HTERT RPE-1 (cell line): ENCODE data around the gene TSC22D1.

Experiments
- in situ Hi-C: fragments of 300-500 bp; cut with MboI; formaldehyde crosslinking; loops from 4 replicates; pipeline ENCODE4 v1.14.3; 2020; ENCODE audit warnings: low sequenced_read_pairs

The TSC22D1 gene

DNA sequence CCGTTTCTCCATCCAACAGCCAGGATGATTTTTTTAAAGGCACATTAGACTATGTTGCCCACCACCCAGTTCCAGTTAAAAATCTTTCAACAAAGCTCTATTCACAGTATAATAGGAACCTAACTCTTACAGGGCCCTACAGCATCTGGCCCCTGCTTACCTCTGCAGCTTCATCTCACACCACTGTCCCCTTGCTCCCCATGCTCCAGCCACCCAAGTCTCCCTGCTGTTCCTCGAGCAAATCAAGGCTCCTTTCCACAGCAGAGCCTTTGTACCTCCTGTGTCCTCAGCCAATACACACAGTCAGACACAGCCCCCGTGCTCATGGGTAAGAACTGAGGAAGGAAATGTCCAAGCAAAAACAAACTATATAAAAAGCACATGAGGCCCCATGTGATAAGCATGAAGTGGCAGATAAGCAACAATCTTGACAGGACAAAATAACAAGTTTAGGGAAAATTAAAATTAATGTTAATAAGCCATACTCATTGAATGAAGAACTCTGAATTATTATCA lies 67.5 kb downstream of the TSC22D1 start:
- in situ Hi-C loops, result no loop called here

DNA sequence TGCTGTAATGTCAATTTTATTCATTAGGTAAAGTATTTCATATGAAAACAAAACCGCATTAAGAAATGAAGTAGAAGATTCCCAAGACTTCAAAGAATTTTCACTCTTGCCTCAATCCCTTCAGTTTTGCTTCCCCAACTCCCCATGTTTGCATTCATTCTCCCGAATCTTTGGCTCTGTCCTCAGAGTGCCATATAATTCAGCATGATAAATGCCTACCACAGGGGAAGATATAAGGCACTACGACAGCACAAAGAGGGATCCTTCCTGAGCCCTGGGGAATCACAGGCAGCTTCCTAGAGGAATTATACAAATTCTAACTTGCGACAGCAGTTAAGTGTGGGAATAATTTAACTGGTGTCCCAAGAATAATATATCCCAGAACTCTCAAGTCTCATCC lies 68.5 kb downstream of the TSC22D1 start:
- in situ Hi-C loops, result no loop called here

DNA sequence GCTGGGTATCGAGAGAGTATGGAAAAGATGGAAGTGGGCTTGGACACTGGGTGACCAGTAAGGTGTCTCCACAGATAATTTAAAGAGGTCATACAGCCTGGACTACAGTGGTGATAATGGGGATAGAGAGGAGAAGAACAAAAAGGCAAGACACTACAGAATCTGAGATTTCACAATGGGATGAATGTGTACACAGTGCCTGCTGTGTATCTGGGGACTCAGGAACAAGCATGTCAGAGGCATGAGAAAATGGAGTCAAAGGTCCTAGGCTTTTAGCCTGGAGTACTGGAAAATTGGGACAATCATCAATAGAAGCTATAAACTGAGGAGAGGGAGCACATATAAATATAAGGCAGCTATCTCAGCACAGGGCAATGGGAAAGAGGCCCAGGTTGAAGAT lies 69.4 kb downstream of the TSC22D1 start:
- in situ Hi-C loops, result no loop called here

DNA sequence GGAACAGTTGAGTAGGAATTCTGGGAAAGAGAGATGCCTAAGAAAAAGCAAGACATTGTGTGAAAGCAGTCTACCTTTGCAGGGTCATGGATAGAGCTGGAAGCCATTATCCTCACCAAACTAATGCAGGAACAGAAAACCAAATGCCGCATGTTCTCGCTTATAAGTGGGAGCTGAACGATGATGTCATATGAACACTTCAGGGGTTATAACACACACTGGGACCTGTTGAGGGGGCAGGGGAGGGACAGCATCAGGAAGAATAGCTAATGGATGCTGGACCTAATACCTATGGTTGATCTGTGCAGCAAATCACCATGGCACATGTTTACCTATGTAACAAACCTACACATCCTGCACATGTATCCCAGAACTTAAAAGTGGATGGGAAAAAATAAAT lies 69.9 kb downstream of the TSC22D1 start:
- in situ Hi-C loops, result no loop called here

DNA sequence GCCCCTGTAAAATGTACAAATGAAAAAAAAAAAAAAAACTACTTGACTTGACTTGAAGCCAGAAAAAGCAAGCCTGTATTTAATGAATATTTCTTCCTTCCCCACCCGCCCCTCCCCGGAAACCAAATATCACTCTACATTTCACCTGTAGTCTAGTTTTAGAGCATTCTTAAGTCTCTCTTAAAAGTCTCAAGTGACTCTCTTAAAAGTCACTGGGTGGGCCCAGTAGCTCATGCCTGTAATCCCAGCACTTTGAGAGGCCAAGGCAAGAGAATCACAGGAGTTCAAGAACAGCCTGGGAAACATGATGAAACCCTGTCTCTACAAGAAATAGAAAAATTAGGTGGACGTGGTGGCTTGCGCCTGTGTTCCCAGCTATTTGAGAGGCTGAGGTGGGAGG lies 72.0 kb downstream of the TSC22D1 start:
- in situ Hi-C loops, result no loop called here

DNA sequence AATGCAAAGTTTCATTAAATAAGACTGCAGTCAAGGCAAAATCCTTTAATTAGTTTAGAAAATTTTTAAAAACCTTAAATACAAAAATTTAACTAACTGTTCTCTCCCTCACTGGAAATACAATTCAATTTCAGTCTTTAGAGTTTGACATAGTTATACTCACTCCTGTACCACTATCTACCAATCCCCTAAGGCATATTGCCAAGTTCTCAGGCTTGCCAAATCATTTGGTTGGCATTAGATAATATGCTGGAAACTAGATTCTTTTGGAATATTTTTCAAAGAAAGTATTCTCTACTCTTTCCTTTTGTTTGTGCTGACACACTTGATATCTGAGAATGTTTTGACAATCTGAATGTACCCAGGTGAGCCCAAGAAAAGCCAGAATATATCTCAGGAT lies 77.2 kb downstream of the TSC22D1 start:
- in situ Hi-C loops, result no loop called here

DNA sequence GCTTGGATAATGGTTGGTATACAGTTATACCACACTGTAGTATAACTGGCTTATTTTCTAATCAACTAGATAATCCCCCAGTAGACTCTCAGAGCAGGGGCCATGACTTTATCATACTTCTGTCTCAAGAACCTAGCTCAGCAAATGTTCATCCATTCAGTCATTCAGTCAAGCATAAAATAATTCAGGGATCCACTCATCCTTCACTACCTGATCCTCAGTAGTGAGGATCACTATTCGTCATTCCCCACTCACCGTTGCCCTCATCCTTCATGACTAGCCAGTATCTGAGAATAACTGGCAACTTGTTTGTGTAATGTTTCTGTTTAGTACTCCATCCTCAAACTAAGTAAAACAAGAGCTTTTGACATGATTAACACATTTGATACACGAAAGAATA lies 77.6 kb downstream of the TSC22D1 start:
- in situ Hi-C loops, result no loop called here

DNA sequence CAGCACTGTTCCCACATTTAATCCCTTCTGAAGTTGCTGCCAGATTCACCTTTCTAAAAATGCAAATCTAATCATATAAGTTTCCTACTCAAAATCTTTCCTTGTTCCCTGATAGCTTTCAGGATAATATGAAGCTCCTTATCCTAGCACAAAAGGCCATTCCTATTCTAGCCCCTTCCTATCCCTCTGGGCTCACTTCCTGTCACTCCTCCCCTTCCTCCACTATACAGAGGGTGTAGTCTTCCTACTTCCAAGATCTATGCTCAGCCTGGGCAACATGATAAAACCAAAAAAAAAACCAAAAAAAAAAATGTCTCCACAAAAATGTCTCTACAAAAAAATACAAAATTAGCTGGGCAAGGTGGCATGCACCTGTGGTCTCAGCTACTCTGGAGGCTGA lies 78.3 kb downstream of the TSC22D1 start:
- in situ Hi-C loops, result no loop called here

DNA sequence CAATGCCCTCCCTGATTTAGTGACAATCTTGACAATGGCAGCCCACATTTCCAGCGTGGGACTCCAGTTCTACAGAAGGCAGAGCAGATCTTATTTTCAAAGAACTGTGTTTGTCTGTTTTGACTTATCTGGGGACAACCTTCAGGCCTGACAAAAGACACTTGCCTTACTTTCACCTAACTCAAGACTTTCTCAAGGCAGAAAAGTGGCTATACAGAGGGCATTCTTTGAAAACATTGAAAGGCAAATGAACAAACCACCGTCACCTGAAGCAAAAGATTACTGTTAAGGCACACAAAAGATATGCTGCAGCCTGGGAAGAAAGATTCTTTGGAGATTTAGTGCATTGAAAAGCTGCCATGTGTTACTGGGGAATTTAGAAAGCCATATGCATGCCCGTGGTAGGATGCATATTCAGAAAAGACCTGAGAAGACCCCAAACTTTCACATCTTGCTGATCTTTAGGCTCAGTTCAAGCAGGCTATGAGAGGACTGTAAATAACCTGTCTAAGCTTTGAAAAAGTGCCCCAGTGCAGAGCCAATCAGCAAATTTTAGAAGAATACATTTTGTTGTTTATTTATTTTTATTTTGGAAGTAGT lies 82.8 kb downstream of the TSC22D1 start:
- in situ Hi-C loops, result no loop called here

DNA sequence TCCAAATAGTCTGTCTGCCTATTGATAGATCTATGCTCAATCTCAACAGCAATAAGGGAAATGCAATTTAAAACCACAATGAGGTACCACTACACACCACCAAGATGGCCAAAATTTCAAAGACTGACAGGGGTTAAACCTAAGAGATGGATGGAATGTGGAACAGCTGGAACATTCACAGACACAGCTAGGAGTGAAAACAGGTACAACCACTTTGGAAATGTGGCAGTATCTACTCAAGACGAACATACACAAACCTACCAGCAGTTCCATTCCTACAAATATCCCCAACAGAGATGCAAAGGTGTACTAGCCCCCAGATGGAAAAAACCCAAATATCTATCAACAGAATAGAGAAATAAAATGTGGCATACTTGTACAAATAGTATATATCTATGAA lies 86.4 kb downstream of the TSC22D1 start:
- in situ Hi-C loops, result no loop called here

DNA sequence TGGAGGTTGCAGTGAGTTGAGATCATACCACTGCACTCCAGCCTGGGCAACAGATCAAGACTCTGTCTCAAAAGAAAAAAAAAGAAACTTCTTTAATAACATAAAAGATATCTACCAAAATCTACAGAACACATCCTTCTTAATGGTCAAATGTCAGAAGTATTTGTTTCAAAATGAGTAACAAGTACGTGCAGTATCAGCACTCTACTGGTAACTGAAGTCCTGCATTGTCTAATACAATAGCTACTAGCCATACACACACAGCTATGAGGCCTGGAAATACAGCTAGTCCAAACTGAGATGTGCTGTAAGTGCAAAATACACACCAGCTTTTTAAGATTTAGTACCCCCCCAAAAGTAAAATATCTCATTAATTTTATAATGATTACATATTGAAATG lies 88.1 kb downstream of the TSC22D1 start:
- in situ Hi-C loops, result no loop called here

DNA sequence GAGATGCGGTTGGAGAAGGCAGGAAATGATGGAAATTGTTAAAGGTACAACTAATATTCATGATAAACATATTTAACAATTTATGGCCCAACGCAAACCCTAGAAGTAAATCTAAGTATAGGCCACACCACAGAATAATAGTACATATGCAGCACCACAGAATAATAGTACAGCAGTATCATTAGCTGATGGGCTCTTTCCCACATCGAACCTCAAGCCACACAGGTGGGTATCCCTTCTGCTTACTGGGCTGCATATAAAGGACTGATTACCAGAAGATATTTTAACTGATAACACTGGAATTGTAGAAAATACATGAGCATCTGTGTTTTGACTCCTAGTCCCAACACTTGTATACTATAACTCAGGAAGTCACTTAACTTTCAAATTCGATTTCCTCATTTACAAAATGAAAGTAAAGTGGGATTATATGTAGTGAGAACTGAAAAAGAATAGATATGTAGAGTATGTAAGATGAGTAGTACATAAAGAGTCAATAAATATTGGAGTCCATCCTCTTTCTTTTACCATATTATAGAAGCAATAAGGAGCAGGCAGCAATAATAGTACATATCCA lies 91.5 kb downstream of the TSC22D1 start:
- in situ Hi-C loops, result no loop called here

DNA sequence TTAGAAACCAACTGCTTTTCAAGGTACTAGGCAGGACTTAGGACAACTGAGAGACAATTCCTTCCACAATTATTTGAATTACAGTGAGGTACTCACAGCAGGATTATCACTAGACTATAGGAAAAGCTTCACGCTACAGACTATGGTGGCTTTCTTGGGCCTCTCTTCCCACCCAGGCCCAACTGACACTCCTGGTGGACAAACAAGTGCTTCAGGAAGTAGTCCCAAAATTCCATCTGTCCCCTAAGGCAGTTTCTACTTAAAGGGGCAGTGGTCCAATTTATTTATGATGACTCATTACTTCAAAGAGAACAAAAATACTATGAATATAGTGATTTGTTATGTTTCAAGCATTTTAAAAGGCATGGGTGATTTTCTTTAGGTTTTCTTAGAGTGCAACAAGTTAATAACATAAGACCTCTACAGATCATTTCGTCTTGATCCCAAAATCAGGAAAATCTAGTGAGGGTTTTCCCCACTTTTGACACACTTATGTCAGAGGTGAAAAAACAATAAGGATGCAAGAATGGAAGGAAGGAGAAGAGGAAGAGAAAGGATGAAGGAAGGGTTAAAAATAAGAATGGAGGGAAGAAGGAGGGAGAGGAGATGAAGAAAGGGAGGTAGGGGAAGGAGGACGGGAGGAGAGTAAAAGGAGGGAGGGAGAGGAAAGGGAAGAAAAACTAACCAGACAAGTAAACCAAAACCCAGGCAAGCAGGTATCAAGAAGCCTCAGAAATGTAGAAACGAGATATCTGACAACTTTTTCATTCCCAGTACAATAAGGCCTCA lies 101.8 kb downstream of the TSC22D1 start:
- in situ Hi-C loops, result no loop called here

DNA sequence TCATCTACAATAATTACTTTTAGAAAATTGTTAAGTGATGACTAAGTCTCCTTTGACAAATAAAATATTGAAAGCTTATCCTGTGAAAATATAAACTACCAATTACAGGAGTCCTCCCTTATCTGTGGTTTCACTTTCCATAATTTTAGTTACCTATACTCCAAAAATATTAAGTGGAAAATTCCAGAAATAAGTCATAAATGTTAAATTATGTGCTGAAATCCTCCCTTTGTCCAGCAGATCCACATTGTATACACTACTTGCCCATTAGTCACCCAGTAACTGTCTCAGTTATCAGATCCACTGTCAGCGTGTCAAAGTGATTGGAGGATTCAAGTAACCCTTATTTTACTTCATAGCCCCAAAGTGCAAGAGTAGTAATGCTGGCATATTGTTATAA lies 104.4 kb downstream of the TSC22D1 start:
- in situ Hi-C loops, result no loop called here

DNA sequence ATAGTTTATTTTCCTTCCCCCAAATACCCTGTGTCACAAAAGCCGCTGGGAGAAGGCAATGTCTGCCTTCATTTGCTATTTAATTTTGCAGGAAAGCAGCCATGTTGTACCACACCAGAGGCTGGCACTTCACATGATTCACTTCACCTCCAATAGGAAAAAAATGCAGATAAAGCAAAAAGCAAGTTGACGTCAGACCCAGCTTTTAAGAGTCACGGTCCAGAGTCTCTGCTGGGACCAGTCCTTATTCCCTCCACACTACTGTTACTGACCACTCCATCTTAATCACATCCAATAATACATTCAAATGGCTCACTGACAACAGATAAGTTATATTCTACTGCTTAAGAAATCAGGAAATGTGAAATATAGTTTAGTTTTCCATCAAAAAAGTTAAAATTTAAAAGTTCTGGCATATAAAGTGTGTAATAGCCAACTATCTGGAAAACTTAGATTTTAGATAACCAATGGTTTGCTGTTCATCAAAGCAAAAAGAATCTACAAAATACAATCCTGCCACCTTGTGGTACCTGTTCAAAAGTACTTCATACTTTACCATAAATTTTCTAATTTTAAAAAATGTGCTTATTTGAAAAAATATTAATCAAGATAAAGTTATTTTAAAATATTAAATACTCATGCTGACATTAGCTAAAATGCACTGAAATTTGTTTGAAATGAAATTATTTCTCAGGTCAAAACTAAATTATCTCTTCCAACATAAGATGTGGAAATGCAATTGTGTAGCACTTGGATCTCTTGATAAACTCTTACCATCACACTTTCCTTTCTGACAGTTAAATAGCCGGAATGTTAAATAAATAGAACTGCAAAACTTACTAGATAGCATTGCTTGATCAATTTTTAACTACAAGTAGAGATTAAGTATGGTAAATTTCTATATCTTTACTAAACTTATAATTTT lies 105.2 kb downstream of the TSC22D1 start:
- in situ Hi-C loops, result no loop called here

DNA sequence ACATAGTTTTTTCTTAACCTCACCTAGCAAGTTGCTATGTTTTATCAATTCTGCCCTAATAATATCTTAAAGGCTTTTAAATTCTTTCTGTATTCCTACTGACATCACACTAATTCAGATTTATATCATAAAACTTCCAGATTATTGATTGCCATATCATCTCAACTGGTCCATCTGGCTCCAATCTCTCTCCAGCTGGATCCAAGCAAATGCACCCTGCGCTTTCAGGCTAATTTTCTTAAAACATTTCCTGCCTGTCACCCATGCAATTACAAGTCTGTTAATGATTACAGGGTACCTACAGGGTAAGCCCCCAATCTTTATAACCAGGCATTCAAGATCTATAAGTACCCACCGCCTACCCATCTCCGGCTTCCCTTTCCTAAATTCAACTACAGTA lies 107.3 kb downstream of the TSC22D1 start:
- in situ Hi-C loops, result no loop called here

DNA sequence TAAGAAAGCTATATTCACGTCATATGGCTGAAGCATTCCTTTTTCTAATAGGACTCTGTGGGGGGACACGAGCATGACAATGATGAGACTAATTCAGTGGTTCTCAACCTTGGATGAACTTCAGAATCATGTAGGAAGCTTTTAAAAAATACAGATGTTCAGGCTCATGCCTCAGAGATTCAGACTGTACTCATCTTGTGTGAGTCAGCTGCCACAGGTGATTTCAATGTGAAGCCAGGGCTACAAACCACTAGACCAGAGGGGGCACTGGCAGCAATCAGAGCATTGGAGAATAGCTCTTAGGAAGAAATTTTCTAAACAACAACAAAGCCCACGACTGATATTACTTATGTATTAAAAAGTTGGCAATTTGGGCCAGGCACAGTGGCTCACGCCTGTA lies 110.8 kb downstream of the TSC22D1 start:
- in situ Hi-C loops, result no loop called here

DNA sequence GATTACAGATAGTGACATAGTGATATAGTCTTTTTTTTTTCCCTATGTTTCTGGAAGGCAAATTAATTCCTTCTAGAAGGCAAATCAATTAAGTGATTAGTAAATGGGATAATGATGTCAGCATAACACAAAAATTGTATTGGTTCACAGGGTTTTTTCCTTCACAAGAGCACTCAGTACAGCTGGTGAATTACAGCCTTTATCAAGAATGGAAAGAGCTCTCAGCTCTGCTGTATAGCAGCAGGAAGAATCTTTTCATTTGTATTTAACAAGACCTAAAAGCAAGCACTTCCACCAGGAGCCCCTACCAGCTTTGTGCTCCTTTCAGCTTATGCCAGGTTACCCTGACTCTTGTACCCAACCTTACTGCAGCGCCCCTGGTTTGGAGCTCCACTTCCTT lies 111.7 kb downstream of the TSC22D1 start:
- in situ Hi-C loops, result no loop called here

DNA sequence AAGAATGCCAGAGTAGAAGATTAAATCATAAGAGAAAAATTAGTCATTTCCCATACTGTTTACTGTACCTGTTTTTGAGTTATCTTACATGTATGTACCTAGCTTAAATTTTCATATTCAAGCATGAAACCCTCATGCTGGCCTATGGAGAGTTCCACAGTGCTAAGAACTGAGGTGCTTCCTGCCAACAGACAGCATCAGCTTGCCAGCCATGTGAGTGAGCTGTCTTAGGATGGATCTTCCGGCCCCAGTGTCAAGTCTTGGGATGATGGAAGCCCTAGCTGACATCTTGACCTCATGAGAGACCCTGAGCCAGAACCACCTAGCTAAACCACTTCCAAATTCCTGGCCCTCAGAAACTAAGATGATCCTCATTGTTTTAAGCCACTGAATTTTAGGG lies 112.4 kb downstream of the TSC22D1 start:
- in situ Hi-C loops, result no loop called here

DNA sequence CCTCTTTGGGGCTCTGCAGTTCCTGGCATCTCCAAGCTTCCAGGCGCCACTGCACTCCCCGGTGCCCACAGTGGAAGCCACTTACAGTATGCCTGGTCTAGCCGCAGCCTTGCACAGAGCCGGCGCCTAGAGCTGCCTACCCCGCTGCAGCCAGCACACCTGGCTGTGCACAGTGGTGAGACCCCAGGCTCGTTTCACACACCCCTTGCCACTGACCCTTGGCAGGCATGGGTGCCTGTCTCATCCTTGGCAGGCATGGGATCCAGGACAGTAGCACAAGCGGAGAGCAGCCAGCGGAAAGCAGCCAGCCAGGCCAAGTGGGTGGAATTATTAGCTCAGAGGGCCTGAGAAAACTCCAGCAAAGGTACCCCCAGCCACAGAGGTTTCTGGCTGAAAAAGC lies 116.5 kb downstream of the TSC22D1 start:
- in situ Hi-C loops, result no loop called here

DNA sequence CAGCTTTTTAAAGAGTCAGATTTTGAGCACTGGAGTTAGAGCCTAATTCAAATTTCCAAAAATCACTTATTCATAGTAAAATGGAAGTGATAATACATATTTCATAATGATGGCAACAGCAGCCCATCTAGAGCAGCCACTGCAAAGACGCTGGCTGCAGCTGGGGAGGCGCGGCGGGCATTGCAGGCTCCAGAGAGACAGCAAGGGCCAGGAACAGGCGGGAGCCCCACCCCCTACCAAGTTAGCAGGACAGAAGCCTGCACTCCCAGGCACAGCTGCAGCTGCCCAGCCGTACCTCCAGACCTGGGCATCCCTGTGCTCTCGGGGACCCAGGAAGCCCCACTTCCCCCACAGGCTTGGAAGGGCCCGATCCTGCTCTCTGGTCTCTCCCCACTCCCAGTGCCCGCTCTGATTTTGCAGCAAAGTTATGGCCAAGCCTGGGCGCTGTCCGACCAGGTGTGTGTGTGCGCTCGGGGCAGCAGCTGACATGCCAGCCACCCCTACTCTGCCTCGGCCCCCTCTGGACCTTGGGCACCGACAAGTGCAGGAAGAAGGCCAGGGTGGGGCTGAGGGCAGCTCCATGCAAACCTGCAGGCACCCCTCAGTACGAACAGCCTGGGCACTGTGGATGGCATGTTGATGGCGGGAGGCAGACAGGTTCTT lies 117.7 kb downstream of the TSC22D1 start:
- in situ Hi-C loops, result no loop called here
